GM18499 (cell line): Measurements from ENCODE around the gene FNDC7.

Experiments used
- ATAC-seq: cut with Tn5 transposase; IDR thresholded peaks from one replicate; pipeline ENCODE4 v1.9.1; 2021; ENCODE audit warnings: moderate number of reproducible peaks; ENCODE audit not compliant: insufficient read depth, unreplicated experiment

FNDC7 gene

DNA sequence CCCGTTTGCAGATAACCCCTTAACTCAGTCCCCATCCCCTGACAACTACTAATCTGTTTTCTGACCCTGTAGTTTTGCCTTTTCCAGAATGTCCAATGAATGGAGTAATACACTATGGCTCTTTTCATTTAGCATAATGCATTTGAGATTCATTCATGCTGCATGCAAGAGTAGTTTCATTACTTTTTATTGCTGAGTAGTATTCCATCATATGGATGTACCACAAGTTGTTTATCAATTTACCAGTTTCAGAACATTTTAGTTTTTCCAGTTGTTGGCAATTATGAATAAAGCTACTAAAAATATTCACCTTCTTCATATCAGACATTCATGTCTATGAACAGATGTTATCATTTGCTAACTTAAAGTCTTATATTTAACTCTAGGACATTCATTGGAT, 79.1 kb downstream of the FNDC7 start:
- no peak for ATAC-seq
